ENCODE results near the gene MOB3A.
"Not testable (repeated sequence)": the region's sequence is repeated elsewhere in the genome, so short reads cannot be mapped to it uniquely, and the experiment has no call there.

Gene MOB3A

DNA sequence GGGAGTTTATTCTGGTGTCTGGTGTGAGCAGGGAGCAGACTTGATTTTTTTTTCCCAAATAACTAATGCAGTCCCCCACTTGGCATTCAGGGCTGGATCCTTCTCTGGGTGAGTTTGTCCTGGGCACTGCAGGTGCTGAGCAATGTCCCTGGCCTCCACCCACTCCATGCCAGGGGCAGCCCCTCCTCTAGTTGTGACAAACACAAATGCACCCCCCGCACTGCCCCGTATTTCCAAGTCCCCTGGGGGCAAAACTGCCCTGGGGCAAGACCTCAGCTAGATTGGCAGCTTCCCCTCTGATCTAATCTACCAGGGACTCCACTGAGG lies 6.4 kb downstream of the MOB3A start:
- no peaks in the 10 kb centered on the region for H3K27me3 ChIP-seq (ENCODE audit: low read depth, low read length)
- peak overlapping the region; percentile 71 for H3K4me2 ChIP-seq (ENCODE audit: low read length)
- H3K9me3 ChIP-seq (ENCODE audit: insufficient read depth, low read length), result no peaks in the 10 kb centered on the region
- H3K27ac ChIP-seq (ENCODE audit: low read length), result peak overlapping the region; percentile 94
- H2AFZ ChIP-seq (ENCODE audit: low read depth, low read length), result no peak overlapping the region
- peak overlapping the region; percentile 60 for H3K4me3 ChIP-seq (ENCODE audit: low read length)
- peaks cover 31% of the 10 kb centered on the region for H3K36me3 ChIP-seq (replicated peaks; ENCODE audit: low read depth, low read length)
- no peak for TF ChIP-seq EZH2phosphoT487 (IDR thresholded peaks at IDR 0.05; ENCODE audit: low read depth)
- TF ChIP-seq, protein P1, sequence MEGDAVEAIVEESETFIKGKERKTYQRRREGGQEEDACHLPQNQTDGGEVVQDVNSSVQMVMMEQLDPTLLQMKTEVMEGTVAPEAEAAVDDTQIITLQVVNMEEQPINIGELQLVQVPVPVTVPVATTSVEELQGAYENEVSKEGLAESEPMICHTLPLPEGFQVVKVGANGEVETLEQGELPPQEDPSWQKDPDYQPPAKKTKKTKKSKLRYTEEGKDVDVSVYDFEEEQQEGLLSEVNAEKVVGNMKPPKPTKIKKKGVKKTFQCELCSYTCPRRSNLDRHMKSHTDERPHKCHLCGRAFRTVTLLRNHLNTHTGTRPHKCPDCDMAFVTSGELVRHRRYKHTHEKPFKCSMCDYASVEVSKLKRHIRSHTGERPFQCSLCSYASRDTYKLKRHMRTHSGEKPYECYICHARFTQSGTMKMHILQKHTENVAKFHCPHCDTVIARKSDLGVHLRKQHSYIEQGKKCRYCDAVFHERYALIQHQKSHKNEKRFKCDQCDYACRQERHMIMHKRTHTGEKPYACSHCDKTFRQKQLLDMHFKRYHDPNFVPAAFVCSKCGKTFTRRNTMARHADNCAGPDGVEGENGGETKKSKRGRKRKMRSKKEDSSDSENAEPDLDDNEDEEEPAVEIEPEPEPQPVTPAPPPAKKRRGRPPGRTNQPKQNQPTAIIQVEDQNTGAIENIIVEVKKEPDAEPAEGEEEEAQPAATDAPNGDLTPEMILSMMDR (IDR thresholded peaks at IDR 0.05; ENCODE audit: low read depth, low read length), result no peak
- H3K79me2 ChIP-seq (ENCODE audit: low read length), result peaks cover 62% of the 10 kb centered on the region
- peak overlapping the region; percentile 65 for H3K9ac ChIP-seq (ENCODE audit: low read length)
- peaks cover 94% of the 10 kb centered on the region for H3K4me1 ChIP-seq (ENCODE audit: low read length)
- H4K20me1 ChIP-seq (ENCODE audit: insufficient read depth, low read length), result no peaks in the 10 kb centered on the region

DNA sequence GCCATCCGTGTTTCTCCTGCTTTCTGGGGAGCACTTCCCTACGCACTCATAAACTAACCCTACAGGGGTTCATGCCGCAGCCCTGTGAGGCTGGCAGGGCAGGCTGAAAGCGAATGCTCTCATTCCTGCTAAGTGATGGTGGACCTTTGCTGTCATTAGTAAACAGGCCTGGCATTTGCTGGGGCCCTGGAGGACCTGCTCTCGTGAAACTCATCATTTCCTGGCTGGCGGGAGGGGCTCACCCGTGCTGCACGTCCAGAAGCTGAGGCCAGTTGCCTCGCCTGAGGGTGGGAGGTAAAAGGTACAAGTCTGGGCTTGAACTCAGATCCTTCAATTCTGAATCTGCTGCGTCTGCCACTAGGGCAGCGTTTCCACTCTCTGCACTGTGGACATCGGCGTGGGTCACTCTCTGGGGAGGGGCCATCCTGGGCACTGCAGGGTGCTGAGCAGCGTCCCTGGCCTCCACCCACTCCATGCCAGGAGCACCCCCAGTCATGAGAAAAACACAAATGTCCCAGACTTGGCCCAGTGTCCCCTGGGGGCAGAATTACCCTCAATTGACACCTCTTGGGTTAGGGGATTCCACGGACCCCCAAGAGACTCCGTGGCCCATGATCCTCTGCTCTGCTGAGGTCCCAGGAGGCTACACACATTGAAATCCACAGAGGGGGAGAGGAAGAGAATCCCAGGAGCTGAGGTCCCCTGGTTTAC lies 7.0 kb downstream of the MOB3A start:
- peaks cover 62% of the 10 kb centered on the region for H3K79me2 ChIP-seq (ENCODE audit: low read length)
- H3K4me3 ChIP-seq (ENCODE audit: low read length), result peak overlapping the region; percentile 60
- H3K27ac ChIP-seq (ENCODE audit: low read length), result peak overlapping the region; percentile 94
- H2AFZ ChIP-seq (ENCODE audit: low read depth, low read length), result no peak overlapping the region
- H3K4me2 ChIP-seq (ENCODE audit: low read length), result peak overlapping the region; percentile 71
- H3K27me3 ChIP-seq (ENCODE audit: low read depth, low read length), result no peaks in the 10 kb centered on the region
- no peaks in the 10 kb centered on the region for H3K9me3 ChIP-seq (ENCODE audit: insufficient read depth, low read length)
- H3K4me1 ChIP-seq (ENCODE audit: low read length), result peaks cover 92% of the 10 kb centered on the region
- no peaks in the 10 kb centered on the region for H4K20me1 ChIP-seq (ENCODE audit: insufficient read depth, low read length)
- H3K9ac ChIP-seq (ENCODE audit: low read length), result peak overlapping the region; percentile 65
- no peak for TF ChIP-seq EZH2phosphoT487 (IDR thresholded peaks at IDR 0.05; ENCODE audit: low read depth)
- TF ChIP-seq, protein P1 (IDR thresholded peaks at IDR 0.05; ENCODE audit: low read depth, low read length), result no peak
- H3K36me3 ChIP-seq (replicated peaks; ENCODE audit: low read depth, low read length), result peaks cover 28% of the 10 kb centered on the region

DNA sequence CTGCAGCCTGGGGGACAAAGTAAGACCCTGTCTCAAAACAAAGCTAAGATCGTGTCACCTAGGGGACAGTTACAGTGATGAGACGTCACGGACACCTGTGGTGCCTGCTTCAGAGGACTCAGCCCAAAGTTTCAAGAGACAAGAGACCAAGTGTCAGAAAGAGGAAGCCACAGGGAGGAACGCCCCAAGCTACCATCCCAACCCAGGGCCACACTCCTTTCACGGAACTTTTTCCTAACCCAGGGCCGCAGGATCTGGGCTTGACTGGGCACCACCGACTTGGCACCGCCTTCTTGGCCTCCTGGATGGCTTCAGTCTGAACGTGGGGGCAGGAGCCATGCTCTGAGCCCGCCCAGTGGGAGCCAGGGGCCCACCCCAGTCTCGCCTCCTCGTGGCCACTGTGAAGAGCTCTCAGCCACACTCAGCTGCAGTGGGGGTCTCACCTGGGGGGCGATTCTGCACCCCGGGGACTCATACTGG lies 8.5 kb downstream of the MOB3A start:
- TF ChIP-seq, protein P1 (IDR thresholded peaks at IDR 0.05; ENCODE audit: low read depth, low read length), result peak; percentile 52
- TF ChIP-seq EZH2phosphoT487 (IDR thresholded peaks at IDR 0.05; ENCODE audit: low read depth), result no peak
- H3K4me3 ChIP-seq (ENCODE audit: low read length), result peak overlapping the region; percentile 88; the same call in 1 of the 2 replicates
- peak overlapping the region; percentile 49; the same call in 1 of the 2 replicates for H3K9ac ChIP-seq (ENCODE audit: low read length)
- H3K79me2 ChIP-seq (ENCODE audit: low read length), result peaks cover 62% of the 10 kb centered on the region
- peaks cover 93% of the 10 kb centered on the region for H3K4me1 ChIP-seq (ENCODE audit: low read length)
- H3K4me2 ChIP-seq (ENCODE audit: low read length), result peak overlapping the region; percentile 97
- H3K9me3 ChIP-seq (ENCODE audit: insufficient read depth, low read length), result no peaks in the 10 kb centered on the region
- H3K27me3 ChIP-seq (ENCODE audit: low read depth, low read length), result no peaks in the 10 kb centered on the region
- H2AFZ ChIP-seq (ENCODE audit: low read depth, low read length), result no peak overlapping the region
- peak overlapping the region; percentile 94 for H3K27ac ChIP-seq (ENCODE audit: low read length)
- H4K20me1 ChIP-seq (ENCODE audit: insufficient read depth, low read length), result peaks cover 3% of the 10 kb centered on the region
- peaks cover 28% of the 10 kb centered on the region for H3K36me3 ChIP-seq (replicated peaks; ENCODE audit: low read depth, low read length)

DNA sequence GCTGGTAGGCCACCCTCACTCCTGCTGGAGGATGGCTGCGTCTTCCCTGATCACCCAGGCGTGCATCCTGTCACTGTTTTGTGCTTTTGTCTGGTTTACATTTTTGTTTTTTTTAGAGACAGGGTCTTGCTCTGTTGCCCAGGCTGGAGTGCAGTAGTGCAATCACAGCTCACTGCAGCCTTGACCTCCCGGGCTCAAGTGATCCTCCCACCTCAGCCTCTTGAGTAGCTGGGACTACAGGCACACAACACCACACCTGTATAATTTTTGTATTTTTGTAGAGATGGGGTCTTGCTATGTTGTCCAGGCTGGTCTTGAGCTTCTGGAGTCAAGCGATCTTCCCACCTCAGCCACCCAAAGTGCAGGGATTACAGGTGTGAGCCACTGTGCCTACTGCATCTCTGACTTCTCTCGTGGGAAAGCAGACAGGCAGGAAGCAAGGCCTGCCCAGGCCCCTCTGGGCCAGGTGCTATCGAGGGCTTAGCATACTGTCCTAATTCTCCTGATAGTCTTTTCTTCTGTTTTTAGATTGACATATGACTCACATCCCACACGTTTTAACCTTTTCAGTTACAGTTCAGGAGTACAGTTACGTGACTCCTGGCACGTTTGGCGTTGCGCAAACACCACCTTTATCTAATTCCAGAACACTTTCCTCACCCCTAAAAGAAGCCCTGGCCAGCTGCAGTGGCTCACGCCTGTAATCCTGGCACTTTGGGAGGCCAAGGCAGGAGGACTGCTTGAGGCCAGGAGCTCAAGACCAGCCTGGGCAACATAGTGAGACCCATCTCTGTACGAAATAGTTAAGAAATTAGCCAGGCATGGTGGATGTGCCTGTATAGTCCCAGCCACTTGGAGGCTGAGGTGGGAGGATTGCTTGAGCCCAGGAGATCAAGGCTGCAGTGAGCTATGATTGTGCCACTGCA lies 9.2 kb downstream of the MOB3A start:
- peaks cover 62% of the 10 kb centered on the region for H3K79me2 ChIP-seq (ENCODE audit: low read length)
- peak overlapping the region; percentile 94 for H3K27ac ChIP-seq (ENCODE audit: low read length)
- H3K4me2 ChIP-seq (ENCODE audit: low read length), result peak overlapping the region; percentile 97
- peaks cover 93% of the 10 kb centered on the region for H3K4me1 ChIP-seq (ENCODE audit: low read length)
- not testable (repeated sequence) for H3K9me3 ChIP-seq (ENCODE audit: insufficient read depth, low read length); H3K27me3 ChIP-seq (ENCODE audit: low read depth, low read length); H4K20me1 ChIP-seq (ENCODE audit: insufficient read depth, low read length); H2AFZ ChIP-seq (ENCODE audit: low read depth, low read length)
- H3K4me3 ChIP-seq (ENCODE audit: low read length), result peak overlapping the region; percentile 88; the same call in 1 of the 2 replicates
- H3K9ac ChIP-seq (ENCODE audit: low read length), result peak overlapping the region; percentile 49; the same call in 1 of the 2 replicates
- H3K36me3 ChIP-seq (replicated peaks; ENCODE audit: low read depth, low read length), result peaks cover 30% of the 10 kb centered on the region

Measured in OCI-LY3 (cell line).